Stomach smooth muscle (tissue), 2 donors: ENCODE measurements around the gene SKAP1.
"Not testable (repeated sequence)": the region's sequence is repeated elsewhere in the genome, so short reads cannot be mapped to it uniquely, and the experiment has no call there.

Experiments used
- H3K27ac ChIP-seq: one replicate; pipeline ENCODE4 v1.7.0; 2013; ENCODE audit warnings: mild to moderate bottlenecking, low read length, inconsistent platforms
- H3K27me3 ChIP-seq, 2 donors: one replicate each; pipeline ENCODE4 v1.7.0; 2013; ENCODE audit warnings: low read length in 2 of 2; ENCODE audit not compliant: insufficient read depth in 2 of 2, control insufficient read depth in 1 of 2
- H3K36me3 ChIP-seq, 2 donors: one replicate each; pipeline ENCODE4 v1.7.0; 2013; ENCODE audit warnings: low read length in 2 of 2; ENCODE audit not compliant: control insufficient read depth in 2 of 2, insufficient read depth in 2 of 2
- H3K4me1 ChIP-seq: one replicate; pipeline ENCODE4 v1.7.0; 2013; ENCODE audit warnings: low read length; ENCODE audit not compliant: control insufficient read depth, insufficient read depth
- H3K4me3 ChIP-seq, 2 donors: one replicate each; pipeline ENCODE4 v1.7.0; 2013; ENCODE audit warnings: low read length in 2 of 2
- H3K9ac ChIP-seq, 2 donors: one replicate each; pipeline ENCODE4 v1.7.0; 2013; ENCODE audit warnings: low read length in 2 of 2, mild to moderate bottlenecking in 1 of 2
- H3K9me3 ChIP-seq, 2 donors: one replicate each; pipeline ENCODE4 v1.7.0; 2013; ENCODE audit warnings: low read length in 2 of 2; ENCODE audit not compliant: control insufficient read depth in 2 of 2
- donor health status: healthy.
- donor health status: Pancreatic carcinoma.

SKAP1 gene

GRCh38 chr17:48344251-48344650 lies 85.8 kb downstream of the SKAP1 start:
- H3K4me1 ChIP-seq, result no peaks in the 10 kb centered on the region
- no peak overlapping the region for H3K9ac ChIP-seq
- no peaks in the 10 kb centered on the region for H3K36me3 ChIP-seq
- H3K27ac ChIP-seq, result no peak overlapping the region
- peaks cover 3 to 4% of the 10 kb centered on the region in 2 donors for H3K27me3 ChIP-seq
- H3K9me3 ChIP-seq, result no peaks in the 10 kb centered on the region
- no peak overlapping the region for H3K4me3 ChIP-seq

- Histone ChIP-seq H3K9ac (no peak overlapping the region), H3K27ac (no peak overlapping the region), H3K4me3 (no peak overlapping the region), H3K36me3 (no peaks in the 10 kb centered on the region), H3K9me3 (no peaks in the 10 kb centered on the region), H3K27me3 (peaks cover 3 to 8% of the 10 kb centered on the region in 2 donors), H3K4me1 (no peaks in the 10 kb centered on the region)
These were observed 89.1 kb downstream of the SKAP1 start for GRCh38 chr17:48340916-48341315.

GRCh38 chr17:48338720-48339119 lies 91.3 kb downstream of the SKAP1 start:
- no peaks in the 10 kb centered on the region for H3K4me1 ChIP-seq
- H3K36me3 ChIP-seq, result no peaks in the 10 kb centered on the region
- peaks cover 3 to 14% of the 10 kb centered on the region in 2 donors for H3K27me3 ChIP-seq
- H3K4me3 ChIP-seq, result no peak overlapping the region
- H3K27ac ChIP-seq, result no peak overlapping the region
- H3K9ac ChIP-seq, result no peak overlapping the region
- no peaks in the 10 kb centered on the region for H3K9me3 ChIP-seq

- H3K9ac ChIP-seq, H3K27ac ChIP-seq, H3K36me3 ChIP-seq, H3K4me1 ChIP-seq, H3K4me3 ChIP-seq, H3K9me3 ChIP-seq: not testable (repeated sequence)
- H3K27me3 ChIP-seq, result peaks cover 3 to 20% of the 10 kb centered on the region in 2 donors
These were observed 92.1 kb downstream of the SKAP1 start for GRCh38 chr17:48337903-48338302.

GRCh38 chr17:48336986-48337385 lies 93.0 kb downstream of the SKAP1 start:
- H3K9ac ChIP-seq, result no peak overlapping the region
- H3K9me3 ChIP-seq, result no peaks in the 10 kb centered on the region
- H3K27me3 ChIP-seq, result peaks cover 0 to 20% of the 10 kb centered on the region in 2 donors

GRCh38 chr17:48335858-48336500 lies 94.0 kb downstream of the SKAP1 start:
- Histone ChIP-seq H3K4me3 (no peak overlapping the region), H3K36me3 (no peaks in the 10 kb centered on the region), H3K4me1 (no peaks in the 10 kb centered on the region), H3K9ac (no peak overlapping the region), H3K9me3 (no peaks in the 10 kb centered on the region), H3K27me3 (peaks cover 0 to 21% of the 10 kb centered on the region in 2 donors), H3K27ac (no peak overlapping the region)

More at GRCh38 chr17:48336986-48337385, 93.0 kb downstream of the SKAP1 start:
- no peak overlapping the region for H3K4me3 ChIP-seq
- H3K27ac ChIP-seq, result no peak overlapping the region
- H3K36me3 ChIP-seq, result no peaks in the 10 kb centered on the region
- no peaks in the 10 kb centered on the region for H3K4me1 ChIP-seq

- no peak overlapping the region for H3K9ac ChIP-seq
- peaks cover 6 to 24% of the 10 kb centered on the region in 2 donors for H3K27me3 ChIP-seq
- H3K4me3 ChIP-seq, result no peak overlapping the region
These were observed 94.7 kb downstream of the SKAP1 start for GRCh38 chr17:48335146-48335784.

GRCh38 chr17:48333034-48333530 lies 96.9 kb downstream of the SKAP1 start:
- no peak overlapping the region for H3K27ac ChIP-seq
- H3K4me1 ChIP-seq, result no peaks in the 10 kb centered on the region
- peaks cover 6 to 21% of the 10 kb centered on the region in 2 donors for H3K27me3 ChIP-seq
- H3K36me3 ChIP-seq, result no peaks in the 10 kb centered on the region
- H3K9me3 ChIP-seq, result no peaks in the 10 kb centered on the region
- no peak overlapping the region for H3K4me3 ChIP-seq
- H3K9ac ChIP-seq, result no peak overlapping the region

More at GRCh38 chr17:48335146-48335784, 94.7 kb downstream of the SKAP1 start:
- no peaks in the 10 kb centered on the region for H3K4me1 ChIP-seq
- no peaks in the 10 kb centered on the region for H3K36me3 ChIP-seq
- H3K9me3 ChIP-seq, result no peaks in the 10 kb centered on the region
- no peak overlapping the region for H3K27ac ChIP-seq

- Histone ChIP-seq H3K27ac (no peak overlapping the region), H3K4me3 (no peak overlapping the region), H3K4me1 (no peaks in the 10 kb centered on the region), H3K9ac (no peak overlapping the region), H3K27me3 (peaks cover 6 to 28% of the 10 kb centered on the region in 2 donors), H3K9me3 (no peaks in the 10 kb centered on the region), H3K36me3 (no peaks in the 10 kb centered on the region)
These were observed 99.1 kb downstream of the SKAP1 start for GRCh38 chr17:48330887-48331286.

- peaks cover 6 to 28% of the 10 kb centered on the region in 2 donors for H3K27me3 ChIP-seq
- H3K27ac ChIP-seq, result no peak overlapping the region
- H3K4me3 ChIP-seq, result no peak overlapping the region
- H3K9ac ChIP-seq, result no peak overlapping the region
- no peaks in the 10 kb centered on the region for H3K36me3 ChIP-seq
- H3K9me3 ChIP-seq, result no peaks in the 10 kb centered on the region
- no peaks in the 10 kb centered on the region for H3K4me1 ChIP-seq
These were observed 99.6 kb downstream of the SKAP1 start for GRCh38 chr17:48330421-48330820.

GRCh38 chr17:48328457-48328856 lies 101.6 kb downstream of the SKAP1 start:
- Histone ChIP-seq H3K9me3 (no peaks in the 10 kb centered on the region), H3K4me3 (no peak overlapping the region), H3K27ac (no peak overlapping the region), H3K4me1 (no peaks in the 10 kb centered on the region), H3K27me3 (peaks cover 6 to 20% of the 10 kb centered on the region in 2 donors), H3K9ac (no peak overlapping the region), H3K36me3 (no peaks in the 10 kb centered on the region)
